ENCODE data around the gene SPDYE2B. TPM values are rescaled to one million over a fixed set of nuclear protein-coding genes. Genes with fewer than 3 reads are reported as not detected.
"Not testable (repeated sequence)": the region's sequence is repeated elsewhere in the genome, so short reads cannot be mapped to it uniquely, and the experiment has no call there.

Gene SPDYE2B, protein sequence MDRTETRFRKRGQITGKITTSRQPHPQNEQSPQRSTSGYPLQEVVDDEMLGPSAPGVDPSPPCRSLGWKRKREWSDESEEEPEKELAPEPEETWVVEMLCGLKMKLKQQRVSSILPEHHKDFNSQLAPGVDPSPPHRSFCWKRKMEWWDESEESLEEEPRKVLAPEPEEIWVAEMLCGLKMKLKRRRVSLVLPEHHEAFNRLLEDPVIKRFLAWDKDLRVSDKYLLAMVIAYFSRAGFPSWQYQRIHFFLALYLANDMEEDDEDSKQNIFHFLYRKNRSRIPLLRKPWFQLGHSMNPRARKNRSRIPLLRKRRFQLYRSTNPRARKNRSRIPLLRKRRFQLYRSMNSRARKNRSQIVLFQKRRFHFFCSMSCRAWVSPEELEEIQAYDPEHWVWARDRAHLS
- total RNA-seq (2014; rRNA removed; shearing (Covaris generic)) (not detected in 2 replicates), polyA plus RNA-seq (2016; fragmentation: Nextera tagmentation; extraction: Ambion mirVana) (0.20 TPM in 1 of 2 replicates, not detected in the other)

DNA sequence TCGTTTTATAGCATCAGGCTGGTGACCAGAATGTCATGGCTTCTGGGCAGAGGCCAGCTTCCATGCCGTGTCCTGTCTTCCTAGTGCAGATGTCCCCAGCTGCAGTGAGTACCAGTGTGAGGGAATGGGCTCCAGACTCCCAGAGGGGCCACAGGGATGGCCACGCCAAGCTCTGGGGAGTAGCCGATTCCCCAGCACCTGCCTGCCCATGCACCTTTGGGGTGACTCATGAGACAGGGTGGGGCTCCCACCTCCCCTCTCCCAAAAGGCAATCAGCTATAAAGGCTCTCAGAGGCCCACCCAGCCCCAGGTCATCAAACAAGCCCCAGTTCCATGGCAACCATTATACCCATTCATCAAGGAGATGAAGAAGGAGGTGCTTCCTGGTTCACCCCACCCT, at the start of gene SPDYE2B:
TSS of gene SPDYE2B (plus strand) at position 396 of the 400 bp plus-strand sequence. CDS start 2,030 bp downstream, outside the sequence.
- H3K4me3 ChIP-seq; H3K4me1 ChIP-seq (ENCODE audit: insufficient read depth); H3K9me3 ChIP-seq (ENCODE audit: low read depth); H3K9ac ChIP-seq; H4K20me1 ChIP-seq (ENCODE audit: insufficient read depth); H3K9me2 ChIP-seq (ENCODE audit: insufficient read depth); H3K36me3 ChIP-seq (ENCODE audit: low read depth); H3K27me3 ChIP-seq (replicated peaks; ENCODE audit: insufficient read depth); DNase-seq; H3K4me2 ChIP-seq (ENCODE audit: unreplicated experiment); H3F3A ChIP-seq (ENCODE audit: insufficient read depth); H3K27ac ChIP-seq; H3K79me2 ChIP-seq (ENCODE audit: insufficient read depth); H2AFZ ChIP-seq; in situ Hi-C loops (cut with MboI): not testable (repeated sequence)
- no CpG with 5 or more reads among the region's 4 CpGs for WGBS, 2 experiments (ENCODE audit: low coverage in 1 of 2, low lambda C conversion rate in 2 of 2, missing lambda C conversion rate in 2 of 2)

DNA sequence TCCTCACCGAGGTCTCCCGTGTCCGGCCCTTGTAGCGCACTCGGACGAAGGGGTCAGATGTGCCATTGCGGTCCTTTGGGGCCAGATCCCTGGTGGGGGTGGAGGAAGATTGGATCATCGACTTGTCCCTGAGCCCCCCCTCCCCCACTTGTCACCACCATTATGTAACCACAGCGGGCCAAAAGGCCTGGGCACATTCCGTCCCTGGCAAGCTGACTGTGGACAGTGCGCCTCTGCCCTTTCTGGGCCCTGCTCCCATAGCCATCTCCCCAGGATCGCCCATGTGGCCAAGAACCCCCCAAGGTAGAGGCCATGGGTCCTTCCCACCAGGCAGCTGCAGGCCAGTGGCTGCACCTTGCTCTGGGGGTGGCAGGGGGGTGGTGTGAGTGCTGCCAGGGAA, 47.8 kb upstream of the SPDYE2B start:
- H3F3A ChIP-seq (ENCODE audit: insufficient read depth); H2AFZ ChIP-seq; H3K27ac ChIP-seq; H3K36me3 ChIP-seq (ENCODE audit: low read depth); H3K79me2 ChIP-seq (ENCODE audit: insufficient read depth); H3K4me3 ChIP-seq; in situ Hi-C loops (cut with MboI); H3K27me3 ChIP-seq (replicated peaks; ENCODE audit: insufficient read depth); H3K4me2 ChIP-seq (ENCODE audit: unreplicated experiment); H4K20me1 ChIP-seq (ENCODE audit: insufficient read depth); H3K9me3 ChIP-seq (ENCODE audit: low read depth); H3K9ac ChIP-seq; DNase-seq; H3K4me1 ChIP-seq (ENCODE audit: insufficient read depth); H3K9me2 ChIP-seq (ENCODE audit: insufficient read depth): not testable (repeated sequence)
- WGBS, 2 experiments (ENCODE audit: low coverage in 1 of 2, low lambda C conversion rate in 2 of 2, missing lambda C conversion rate in 2 of 2): no CpG with 5 or more reads among the region's 12 CpGs

DNA sequence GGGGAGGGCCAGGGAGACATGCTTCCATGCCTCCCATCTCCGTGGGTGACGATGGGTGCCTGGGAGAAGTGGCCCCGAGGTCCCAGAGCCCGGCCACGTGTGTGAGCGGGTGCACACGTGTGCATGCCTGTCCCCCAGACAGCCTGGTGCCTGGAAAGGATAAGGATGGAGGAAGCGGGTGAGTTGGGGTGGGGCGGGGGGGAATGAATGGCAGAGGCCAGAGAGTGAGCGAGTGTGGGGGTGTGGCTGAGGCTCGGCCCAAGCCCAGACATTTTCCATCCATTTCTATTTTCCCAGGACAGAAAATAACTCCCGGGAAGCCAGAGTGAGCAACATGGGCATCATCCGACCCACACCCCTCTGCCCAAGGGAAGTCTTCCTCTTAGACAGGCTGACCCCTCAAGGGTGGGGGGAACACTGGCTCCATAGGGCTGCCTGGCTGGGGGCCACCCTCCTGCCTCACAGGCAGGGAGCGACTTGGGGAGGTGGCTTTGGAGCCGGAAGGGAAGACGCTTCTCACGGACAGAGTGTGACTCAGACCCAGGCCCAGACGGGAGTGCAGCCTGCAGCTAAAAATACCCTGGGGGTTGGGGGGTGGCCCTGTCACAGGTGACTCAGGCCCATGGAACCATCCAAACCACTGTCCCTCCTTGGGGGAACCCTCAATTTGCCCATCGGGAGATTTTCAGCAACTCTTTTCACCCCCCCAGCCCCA, 45.5 kb upstream of the SPDYE2B start:
- H3F3A ChIP-seq (ENCODE audit: insufficient read depth); H3K4me1 ChIP-seq (ENCODE audit: insufficient read depth); H3K27me3 ChIP-seq (replicated peaks; ENCODE audit: insufficient read depth); H3K79me2 ChIP-seq (ENCODE audit: insufficient read depth); H2AFZ ChIP-seq; H3K9ac ChIP-seq; H3K9me2 ChIP-seq (ENCODE audit: insufficient read depth); in situ Hi-C loops (cut with MboI); H3K4me3 ChIP-seq; H3K36me3 ChIP-seq (ENCODE audit: low read depth); H3K9me3 ChIP-seq (ENCODE audit: low read depth); DNase-seq; H3K4me2 ChIP-seq (ENCODE audit: unreplicated experiment); H4K20me1 ChIP-seq (ENCODE audit: insufficient read depth); H3K27ac ChIP-seq: not testable (repeated sequence)
- WGBS, 2 experiments (ENCODE audit: low coverage in 1 of 2, low lambda C conversion rate in 2 of 2, missing lambda C conversion rate in 2 of 2): no CpG with 5 or more reads among the region's 19 CpGs

DNA sequence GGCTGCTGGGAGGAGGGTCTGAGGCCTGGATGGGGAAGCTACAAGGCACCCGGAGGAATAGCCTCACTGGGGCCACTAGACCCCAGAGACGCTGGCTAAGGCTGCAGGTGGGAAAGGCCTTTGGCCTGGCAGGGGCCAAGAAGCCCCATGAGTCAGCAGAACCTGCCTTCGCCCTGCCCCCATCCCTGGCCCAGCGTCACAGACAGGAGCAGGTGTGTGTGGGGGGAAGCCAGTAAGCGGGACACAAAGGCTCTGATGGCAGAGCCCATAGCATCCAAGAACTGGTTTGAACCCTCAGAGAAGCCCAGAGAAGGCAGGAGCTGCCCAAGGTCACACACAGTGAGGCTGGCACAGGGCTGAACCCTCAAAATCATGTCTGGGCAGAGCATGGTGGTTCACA, 43.3 kb upstream of the SPDYE2B start:
- H3K36me3 ChIP-seq (ENCODE audit: low read depth); DNase-seq; H3K27me3 ChIP-seq (replicated peaks; ENCODE audit: insufficient read depth); H3K9me2 ChIP-seq (ENCODE audit: insufficient read depth); H3F3A ChIP-seq (ENCODE audit: insufficient read depth); H3K4me1 ChIP-seq (ENCODE audit: insufficient read depth); H3K4me3 ChIP-seq; H3K4me2 ChIP-seq (ENCODE audit: unreplicated experiment); H4K20me1 ChIP-seq (ENCODE audit: insufficient read depth); H3K9me3 ChIP-seq (ENCODE audit: low read depth); H3K27ac ChIP-seq; H3K79me2 ChIP-seq (ENCODE audit: insufficient read depth); H2AFZ ChIP-seq; H3K9ac ChIP-seq; in situ Hi-C loops (cut with MboI): not testable (repeated sequence)
- WGBS, 2 experiments (ENCODE audit: low coverage in 1 of 2, low lambda C conversion rate in 2 of 2, missing lambda C conversion rate in 2 of 2): no CpG with 5 or more reads among the region's 5 CpGs

DNA sequence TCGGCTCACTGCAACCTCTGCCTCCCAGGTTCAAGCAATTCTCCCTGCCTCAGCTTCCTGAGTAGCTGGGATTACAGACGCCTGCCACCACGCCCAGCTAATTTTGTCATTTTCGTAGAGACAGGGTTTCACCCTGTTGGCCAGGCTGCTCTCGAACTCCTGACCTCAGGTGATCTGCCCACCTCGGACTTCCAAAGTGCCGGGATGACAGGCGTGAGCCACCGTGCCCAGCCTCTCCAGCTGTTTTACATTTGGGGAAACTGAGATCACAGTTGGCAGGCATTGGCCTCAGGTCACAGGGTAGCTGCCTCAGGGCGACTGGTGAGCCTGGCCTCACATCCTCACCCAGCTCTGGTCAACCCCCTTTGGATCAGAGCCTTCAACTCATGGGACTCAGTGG, 40.4 kb upstream of the SPDYE2B start:
- H3K9me2 ChIP-seq (ENCODE audit: insufficient read depth); H3K4me2 ChIP-seq (ENCODE audit: unreplicated experiment); H3K4me3 ChIP-seq; H4K20me1 ChIP-seq (ENCODE audit: insufficient read depth); H3K36me3 ChIP-seq (ENCODE audit: low read depth); H3F3A ChIP-seq (ENCODE audit: insufficient read depth); DNase-seq; H3K4me1 ChIP-seq (ENCODE audit: insufficient read depth); H3K27ac ChIP-seq; H3K9ac ChIP-seq; H2AFZ ChIP-seq; H3K79me2 ChIP-seq (ENCODE audit: insufficient read depth); H3K27me3 ChIP-seq (replicated peaks; ENCODE audit: insufficient read depth); in situ Hi-C loops (cut with MboI); H3K9me3 ChIP-seq (ENCODE audit: low read depth): not testable (repeated sequence)
- 58% methylated on average over 6 of the region's 10 CpGs; no CpG with 5 or more reads in 1 of the 2 experiments for WGBS, 2 experiments (ENCODE audit: low coverage in 1 of 2, low lambda C conversion rate in 2 of 2, missing lambda C conversion rate in 2 of 2)

DNA sequence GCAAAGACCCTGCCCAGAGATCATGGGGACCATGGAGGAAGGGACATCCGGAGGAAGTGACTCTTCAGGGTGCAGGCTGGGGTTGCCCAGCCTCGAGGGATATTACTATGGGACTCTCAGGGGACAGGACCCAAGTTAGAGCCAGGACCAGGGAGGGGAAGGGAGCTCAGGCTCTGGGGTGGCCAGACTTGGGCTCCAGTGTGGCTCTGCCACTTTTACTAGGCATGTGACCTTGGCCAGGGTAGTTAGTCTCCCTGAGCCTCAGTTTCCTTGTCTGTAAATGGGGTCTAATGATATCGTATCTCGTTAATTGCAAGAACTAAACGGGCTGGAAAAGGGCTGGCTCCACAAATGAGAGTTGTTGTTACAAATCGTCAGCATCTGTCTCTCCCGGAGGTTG, 39.7 kb upstream of the SPDYE2B start:
- H3F3A ChIP-seq (ENCODE audit: insufficient read depth); DNase-seq: not testable (repeated sequence)
- WGBS, 2 experiments (ENCODE audit: low coverage in 1 of 2, low lambda C conversion rate in 2 of 2, missing lambda C conversion rate in 2 of 2): 48% methylated on average over 2 of the region's 7 CpGs; no CpG with 5 or more reads in 1 of the 2 experiments

DNA sequence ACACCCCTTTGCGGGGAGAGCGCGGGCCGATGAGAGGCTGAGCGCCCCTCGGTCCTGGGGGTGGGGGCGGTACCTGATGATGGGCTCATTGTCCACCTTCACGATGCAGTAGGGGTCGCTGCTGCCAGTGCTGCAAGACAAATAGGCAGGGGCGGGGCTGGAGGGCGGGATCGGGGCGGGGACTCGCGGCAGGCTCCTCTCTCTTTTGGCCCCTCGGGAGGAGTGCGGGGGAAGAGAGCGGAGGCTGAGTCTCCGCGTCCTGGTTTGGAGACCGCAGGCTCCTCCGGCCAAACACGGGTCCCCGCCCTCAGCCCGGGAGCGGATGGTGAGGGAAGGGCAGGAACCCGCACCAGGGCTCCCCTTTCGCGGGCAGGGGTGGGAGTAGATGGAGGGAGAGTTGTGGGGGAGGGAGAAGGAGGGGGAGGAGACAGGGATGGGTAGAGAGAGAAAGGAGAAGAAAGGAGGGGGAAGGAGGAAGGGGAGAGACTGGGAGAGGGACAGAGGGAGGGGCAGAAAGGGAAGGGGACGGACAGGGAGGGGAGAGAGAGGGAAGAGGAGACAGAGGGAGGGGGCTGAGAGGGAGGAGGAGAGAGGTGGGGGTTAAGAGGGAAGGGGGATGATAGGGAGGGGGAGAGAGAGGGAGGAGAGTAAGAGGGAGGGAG, 39.0 kb upstream of the SPDYE2B start:
- H3K9me2 ChIP-seq (ENCODE audit: insufficient read depth); H3K9ac ChIP-seq; H3K4me1 ChIP-seq (ENCODE audit: insufficient read depth); H3K36me3 ChIP-seq (ENCODE audit: low read depth); H3K27me3 ChIP-seq (replicated peaks; ENCODE audit: insufficient read depth); H3K27ac ChIP-seq; H2AFZ ChIP-seq; H3K4me3 ChIP-seq; in situ Hi-C loops (cut with MboI); H4K20me1 ChIP-seq (ENCODE audit: insufficient read depth); DNase-seq; H3F3A ChIP-seq (ENCODE audit: insufficient read depth); H3K9me3 ChIP-seq (ENCODE audit: low read depth); H3K79me2 ChIP-seq (ENCODE audit: insufficient read depth); H3K4me2 ChIP-seq (ENCODE audit: unreplicated experiment): not testable (repeated sequence)
- WGBS, 2 experiments (ENCODE audit: low coverage in 1 of 2, low lambda C conversion rate in 2 of 2, missing lambda C conversion rate in 2 of 2): no CpG with 5 or more reads among the region's 30 CpGs

More for the DNA sequence above, 39.7 kb upstream of the SPDYE2B start:
- H3K27ac ChIP-seq; H3K36me3 ChIP-seq (ENCODE audit: low read depth); H4K20me1 ChIP-seq (ENCODE audit: insufficient read depth); H3K27me3 ChIP-seq (replicated peaks; ENCODE audit: insufficient read depth); H3K4me1 ChIP-seq (ENCODE audit: insufficient read depth); H3K4me2 ChIP-seq (ENCODE audit: unreplicated experiment); H3K79me2 ChIP-seq (ENCODE audit: insufficient read depth); H3K4me3 ChIP-seq; H3K9me2 ChIP-seq (ENCODE audit: insufficient read depth); H2AFZ ChIP-seq; H3K9me3 ChIP-seq (ENCODE audit: low read depth); H3K9ac ChIP-seq; in situ Hi-C loops (cut with MboI): not testable (repeated sequence)

Data from GM23248 (cell line).